HepG2 (cell line): ENCODE results near the gene FOXK2.

Source experiments
- ERF ChIP-seq: IDR thresholded peaks from 2 replicates; pipeline ENCODE4 v1.6.1; 2018; ENCODE audit warnings: missing biosample characterization, missing genetic modification reagents
- ZBTB40 ChIP-seq, 2 experiments: fragments of 450-650 bp in 1 of 2; sonication (generic) in 1 of 2; formaldehyde crosslinking in 1 of 2; IDR thresholded peaks; 2 replicates each; pipeline versions ENCODE4 v1.6.1 to v1.8.0; 2016 to 2022; ENCODE audit warnings: antibody characterized with exemption in 1 of 2, mild to moderate bottlenecking in 1 of 2, missing genetic modification reagents in 1 of 2
- ZNF569 ChIP-seq: sonication (generic); formaldehyde crosslinking; IDR thresholded peaks from 2 replicates; pipeline ENCODE4 v1.5.0; 2020; ENCODE audit warnings: mild to moderate bottlenecking, missing genetic modification reagents, moderate library complexity, borderline replicate concordance
- ZNF839 ChIP-seq: sonication (generic); formaldehyde crosslinking; IDR thresholded peaks from 2 replicates; pipeline ENCODE4 v1.4.0; 2020; ENCODE audit warnings: missing genetic modification reagents, mild to moderate bottlenecking, borderline replicate concordance

GRCh38 chr17:82561429-82562035 lies 42.0 kb downstream of the FOXK2 start:
- no peak for TF ChIP-seq ZBTB40 (IDR thresholded peaks at IDR 0.05)
- 0 out of 2 replicates have a peak, but pooled peaks have one; percentile 30 for TF ChIP-seq ZBTB40 (CRISPR knock-in tag; IDR thresholded peaks at IDR 0.05)
- no peak for TF ChIP-seq ZNF569 (CRISPR knock-in tag)
- no peak for TF ChIP-seq ZNF839 (CRISPR knock-in tag)
- TF ChIP-seq ERF (CRISPR knock-in tag), result no peak
